PFSK-1 (cell line): Measurements from ENCODE around the gene GPATCH2.

Source experiments
- FOXP2 ChIP-seq: optimal IDR thresholded peaks from 2 replicates; pipeline ENCODE3; 2011; ENCODE audit warnings: borderline replicate concordance, control low read depth, inconsistent platforms; ENCODE audit not compliant: insufficient read depth; ENCODE audit errors: extremely low read length, extremely low read depth
- POLR2AphosphoS5 ChIP-seq: IDR thresholded peaks from 2 replicates; pipeline ENCODE4 v1.6.1; 2012; ENCODE audit warnings: low read depth, mild to moderate bottlenecking, control low read depth, low read length, moderate library complexity
- REST ChIP-seq, 2 experiments: IDR thresholded peaks; 2 replicates each; pipeline versions ENCODE4 v1.6.1 to v1.8.0; 2011 to 2012; ENCODE audit warnings: low read depth in 2 of 2, low read length in 2 of 2, control low read depth in 1 of 2, inconsistent platforms in 1 of 2, mild to moderate bottlenecking in 1 of 2, moderate library complexity in 1 of 2; ENCODE audit not compliant: insufficient read depth in 1 of 2
- SIN3A ChIP-seq: IDR thresholded peaks from 2 replicates; pipeline ENCODE4 v1.6.1; 2012; ENCODE audit warnings: mild to moderate bottlenecking, low read length, moderate library complexity, borderline replicate concordance; ENCODE audit not compliant: insufficient read depth
- TAF1 ChIP-seq: IDR thresholded peaks from 2 replicates; pipeline ENCODE4 v1.6.1; 2012; ENCODE audit warnings: low read length, control low read depth, borderline replicate concordance; ENCODE audit not compliant: insufficient read depth

Gene GPATCH2

GRCh38 chr1:217614200-217614712 lies 16.6 kb downstream of the GPATCH2 start:
- TF ChIP-seq SIN3A (no peak), POLR2AphosphoS5 (no peak), FOXP2 (no peak), TAF1 (no peak), REST (IDR thresholded peaks at IDR 0.05; ENCODE audit: insufficient read depth in 1 of 2, low read depth in 2 of 2, low read length in 2 of 2) (no peak)

- TF ChIP-seq REST (IDR thresholded peaks at IDR 0.05; ENCODE audit: insufficient read depth in 1 of 2, low read depth in 2 of 2, low read length in 2 of 2) = no peak
- TF ChIP-seq SIN3A = no peak
- TF ChIP-seq FOXP2 = no peak
- TF ChIP-seq TAF1 = no peak
- no peak for TF ChIP-seq POLR2AphosphoS5
Observed at GRCh38 chr1:217605390-217605789, 25.5 kb downstream of the GPATCH2 start.

- TF ChIP-seq SIN3A = no peak
Observed at GRCh38 chr1:217602380-217602779, 28.5 kb downstream of the GPATCH2 start.

GRCh38 chr1:217599154-217599553 lies 31.7 kb downstream of the GPATCH2 start:
- TF ChIP-seq SIN3A = no peak
- no peak for TF ChIP-seq REST (IDR thresholded peaks at IDR 0.05; ENCODE audit: insufficient read depth in 1 of 2, low read depth in 2 of 2, low read length in 2 of 2)
- TF ChIP-seq FOXP2 = no peak
- no peak for TF ChIP-seq TAF1
- TF ChIP-seq POLR2AphosphoS5 = no peak

- no peak for TF ChIP-seq SIN3A
- TF ChIP-seq POLR2AphosphoS5 = no peak
- TF ChIP-seq FOXP2 = no peak
- no peak for TF ChIP-seq TAF1
Observed at GRCh38 chr1:217590598-217590997, 40.3 kb downstream of the GPATCH2 start.

- TF ChIP-seq FOXP2 (no peak), SIN3A (no peak), REST (IDR thresholded peaks at IDR 0.05; ENCODE audit: insufficient read depth in 1 of 2, low read depth in 2 of 2, low read length in 2 of 2) (no peak), TAF1 (no peak), POLR2AphosphoS5 (no peak)
Observed at GRCh38 chr1:217586586-217586985, 44.3 kb downstream of the GPATCH2 start.
